B cell (primary cell): ENCODE results near the gene GLB1L2. TPM values are rescaled to one million over a fixed set of nuclear protein-coding genes. Genes with fewer than 3 reads are reported as not detected.

ENCODE experiments used
- ATAC-seq: fragments of 200-7000 bp; cut with Tn5 transposase; one replicate; pipeline ENCODE4 v1.10.0; 2021; ENCODE audit warnings: low read depth, mild to moderate bottlenecking, moderate number of reproducible peaks, moderate library complexity
- CTCF ChIA-PET: fragments of 350-600 bp; sonication (Branson Sonifier 250); formaldehyde crosslinking; loops from one replicate; lab custom pipeline; 2021; ENCODE audit warnings: antibody characterized with exemption, inconsistent platforms; lab: Charles Lee
- POLR2A ChIA-PET: fragments of 350-600 bp; sonication (Branson Sonifier 250); formaldehyde crosslinking; loops from one replicate; lab custom pipeline; 2021; ENCODE audit warnings: antibody characterized with exemption; lab: Charles Lee
- DNase-seq: peaks from one replicate; pipeline ENCODE4 v3.0.0; 2013
- H2AFZ ChIP-seq: 2 replicates; pipeline ENCODE4 v1.6.1; 2012; ENCODE audit warnings: mild to moderate bottlenecking, low read depth, low read length; ENCODE audit not compliant: insufficient read depth, poor library complexity, severe bottlenecking
- H3K27ac ChIP-seq, 2 donors: 1 replicate in 1 of 2; 2 replicates in 1 of 2; pipeline ENCODE4 v1.5.1; 2012 to 2013; ENCODE audit warnings: low read length in 2 of 2, mild to moderate bottlenecking in 2 of 2, moderate library complexity in 1 of 2
- H3K27me3 ChIP-seq, 4 experiments: fragments of 200-600 bp in 1 of 4; sonication (generic) in 1 of 4; replicated peaks in 1 of 4; 1 replicate in 2 of 4; 2 replicates in 2 of 4; pipeline versions ENCODE4 v1.6.1 to v1.7.0; 2013 to 2016; ENCODE audit warnings: low read length in 3 of 4, mild to moderate bottlenecking in 2 of 4, mixed read lengths in 1 of 4, moderate library complexity in 1 of 4; ENCODE audit not compliant: insufficient read depth in 4 of 4, control insufficient read depth in 3 of 4; ENCODE audit errors: control extremely low read depth in 1 of 4
- H3K36me3 ChIP-seq, 2 experiments: replicated peaks in 1 of 2; 1 replicate in 1 of 2; 2 replicates in 1 of 2; pipeline versions ENCODE4 v1.6.1 to v1.7.1; 2013; ENCODE audit warnings: low read length in 1 of 2; ENCODE audit not compliant: insufficient read depth in 2 of 2, control insufficient read depth in 1 of 2; ENCODE audit errors: control extremely low read depth in 1 of 2, extremely low read depth in 1 of 2
- H3K4me1 ChIP-seq, 2 donors: fragments of 200-600 bp in 1 of 2; sonication (generic) in 1 of 2; 1 replicate in 1 of 2; 2 replicates in 1 of 2; pipeline versions ENCODE4 v1.5.1 to v1.6.1; 2013 to 2017; ENCODE audit warnings: low read length in 2 of 2; ENCODE audit not compliant: control insufficient read depth in 2 of 2, insufficient read depth in 2 of 2
- H3K4me2 ChIP-seq: replicated peaks from 2 replicates; pipeline ENCODE3; 2012; ENCODE audit warnings: mild to moderate bottlenecking, low read depth, low read length; ENCODE audit not compliant: poor library complexity, severe bottlenecking
- H3K4me3 ChIP-seq, 5 experiments: fragments of 200-600 bp in 1 of 5; sonication (generic) in 1 of 5; 1 replicate in 3 of 5; 2 replicates in 2 of 5; pipeline versions ENCODE4 v1.5.1 to v1.7.0; 2011 to 2016; ENCODE audit warnings: low read length in 4 of 5, mild to moderate bottlenecking in 4 of 5, low read depth in 2 of 5, control low read depth in 1 of 5, moderate library complexity in 1 of 5; ENCODE audit not compliant: insufficient read depth in 1 of 5; ENCODE audit errors: control extremely low read depth in 1 of 5, extremely low read depth in 1 of 5
- H3K79me2 ChIP-seq: fragments of 200-600 bp; sonication (generic); one replicate; pipeline ENCODE4 v1.6.0; 2016; ENCODE audit warnings: low read length; ENCODE audit not compliant: control insufficient read depth, insufficient read depth
- H3K9ac ChIP-seq: fragments of 200-600 bp; sonication (generic); 2 replicates; pipeline ENCODE4 v1.6.1; 2017; ENCODE audit warnings: mild to moderate bottlenecking, low read length, moderate library complexity
- H3K9me3 ChIP-seq, 3 donors: one replicate each; pipeline versions ENCODE4 v1.6.1 to v1.7.1; 2013; ENCODE audit warnings: low read length in 2 of 3; ENCODE audit not compliant: control insufficient read depth in 2 of 3, insufficient read depth in 1 of 3; ENCODE audit errors: control extremely low read depth in 1 of 3
- H4K20me1 ChIP-seq: 2 replicates; pipeline ENCODE4 v1.6.0; 2012; ENCODE audit warnings: mild to moderate bottlenecking, low read length; ENCODE audit not compliant: insufficient read depth, control insufficient read depth, poor library complexity, severe bottlenecking
- H3K27ac Mint-ChIP-seq: one replicate; pipeline ENCODE4 v1.8.0; 2021; ENCODE audit warnings: mixed read lengths
- H3K27me3 Mint-ChIP-seq: one replicate; pipeline ENCODE4 v1.8.0; 2021; ENCODE audit warnings: mixed read lengths
- H3K4me1 Mint-ChIP-seq: one replicate; pipeline ENCODE4 v1.8.0; 2021; ENCODE audit warnings: mixed read lengths
- H3K4me3 Mint-ChIP-seq: one replicate; pipeline ENCODE4 v1.8.0; 2021; ENCODE audit warnings: mixed read lengths
- H3K9me3 Mint-ChIP-seq: one replicate; pipeline ENCODE4 v1.8.0; 2022; ENCODE audit warnings: mixed read lengths; ENCODE audit not compliant: insufficient read depth
- EZH2 ChIP-seq: IDR thresholded peaks from 2 replicates; pipeline ENCODE4 v1.6.1; 2012; ENCODE audit warnings: borderline replicate concordance, low read depth, mild to moderate bottlenecking, moderate library complexity, low read length; ENCODE audit not compliant: insufficient read depth, poor library complexity, severe bottlenecking
- WGBS: methylation state at CpG from one replicate; pipeline ENCODE4 v1.1.5; 2013; ENCODE audit warnings: missing lambda C conversion rate; ENCODE audit not compliant: insufficient coverage; 5-methylcytosine and 5-hydroxymethylcytosine counted together
- intact Hi-C: fragments of 100-400 bp; cut with micrococcal nuclease; formaldehyde crosslinking; loops from one replicate; pipeline ENCODE4 v1.10.0; 2022
- polyA plus RNA-seq: library from polyadenylated mRNA; depleted of rRNA; stranded (reverse); fragments of >200 nt; gene quantifications from 2 replicates; pipeline ENCODE4 v1.2.3, GENCODE V29; 2012
- total RNA-seq, 2 donors: library from RNA; stranded (reverse); fragments of 120-200 nt in 1 of 2; gene quantifications; 1 replicate in 1 of 2; 2 replicates in 1 of 2; pipeline versions ENCODE4 v1.2.3 to v1.2.4, GENCODE V29; 2013 to 2022
- TF ChIP-seq, protein P1 (sequence below): fragments of 200-600 bp; IDR thresholded peaks from one replicate; pipeline ENCODE4 v1.8.0; 2022; ENCODE audit warnings: antibody characterized with exemption, mild to moderate bottlenecking

The GLB1L2 gene
- total and polyA plus RNA-seq, 2 donors (not counting 1 experiment from before 2014, with no cell fraction given) = 0.31 to 0.44 TPM

GRCh38 chr11:134371436-134372185 is 39.8 kb downstream of the GLB1L2 start:
- intact Hi-C loops = no loop called here
- Histone ChIP-seq H3K27me3 (no peaks in the 10 kb centered on the region), H4K20me1 (no peaks in the 10 kb centered on the region), H3K4me3 (no peak overlapping the region), H3K27ac (no peak overlapping the region), H3K9me3 (no peaks in the 10 kb centered on the region), H2AFZ (no peak overlapping the region), H3K4me2 (no peak overlapping the region), H3K9ac (no peak overlapping the region), H3K36me3 (no peaks in the 10 kb centered on the region), H3K4me1 (no peaks in the 10 kb centered on the region), H3K79me2 (no peaks in the 10 kb centered on the region)
- no peaks in the 10 kb centered on the region for H3K9me3 Mint-ChIP-seq
- H3K27me3 Mint-ChIP-seq = no peaks in the 10 kb centered on the region
- H3K27ac Mint-ChIP-seq = no peak overlapping the region
- CTCF ChIA-PET = no interaction called here
- no peak for TF ChIP-seq EZH2
- TF ChIP-seq, protein P1, sequence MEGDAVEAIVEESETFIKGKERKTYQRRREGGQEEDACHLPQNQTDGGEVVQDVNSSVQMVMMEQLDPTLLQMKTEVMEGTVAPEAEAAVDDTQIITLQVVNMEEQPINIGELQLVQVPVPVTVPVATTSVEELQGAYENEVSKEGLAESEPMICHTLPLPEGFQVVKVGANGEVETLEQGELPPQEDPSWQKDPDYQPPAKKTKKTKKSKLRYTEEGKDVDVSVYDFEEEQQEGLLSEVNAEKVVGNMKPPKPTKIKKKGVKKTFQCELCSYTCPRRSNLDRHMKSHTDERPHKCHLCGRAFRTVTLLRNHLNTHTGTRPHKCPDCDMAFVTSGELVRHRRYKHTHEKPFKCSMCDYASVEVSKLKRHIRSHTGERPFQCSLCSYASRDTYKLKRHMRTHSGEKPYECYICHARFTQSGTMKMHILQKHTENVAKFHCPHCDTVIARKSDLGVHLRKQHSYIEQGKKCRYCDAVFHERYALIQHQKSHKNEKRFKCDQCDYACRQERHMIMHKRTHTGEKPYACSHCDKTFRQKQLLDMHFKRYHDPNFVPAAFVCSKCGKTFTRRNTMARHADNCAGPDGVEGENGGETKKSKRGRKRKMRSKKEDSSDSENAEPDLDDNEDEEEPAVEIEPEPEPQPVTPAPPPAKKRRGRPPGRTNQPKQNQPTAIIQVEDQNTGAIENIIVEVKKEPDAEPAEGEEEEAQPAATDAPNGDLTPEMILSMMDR = no peak
- no peaks in the 10 kb centered on the region for H3K4me1 Mint-ChIP-seq
- DNase-seq = no peak
- no peak overlapping the region for H3K4me3 Mint-ChIP-seq
- POLR2A ChIA-PET = no interaction called here
- no peak for ATAC-seq
- WGBS = 93% methylated on average over 22 of the region's 22 CpGs

- no peak for TF ChIP-seq EZH2
- TF ChIP-seq, protein P1 = no peak
- ChIA-PET CTCF (no interaction called here), POLR2A (no interaction called here)
- Mint-ChIP-seq H3K27me3 (peaks cover 1% of the 10 kb centered on the region), H3K4me1 (no peaks in the 10 kb centered on the region), H3K9me3 (no peaks in the 10 kb centered on the region), H3K27ac (no peak overlapping the region), H3K4me3 (no peak overlapping the region)
- no peaks in the 10 kb centered on the region for H4K20me1 ChIP-seq
- H3K9me3 ChIP-seq = no peaks in the 10 kb centered on the region
- 79% methylated on average over 9 of the region's 10 CpGs for WGBS
- intact Hi-C loops = no loop called here
- no peak overlapping the region for H2AFZ ChIP-seq
- no peaks in the 10 kb centered on the region for H3K79me2 ChIP-seq
- H3K27ac ChIP-seq = no peak overlapping the region
- no peak for DNase-seq
- H3K36me3 ChIP-seq = no peaks in the 10 kb centered on the region
- no peak overlapping the region for H3K9ac ChIP-seq
- ATAC-seq = no peak
- no peaks in the 10 kb centered on the region for H3K27me3 ChIP-seq
- H3K4me1 ChIP-seq = no peaks in the 10 kb centered on the region
- no peak overlapping the region for H3K4me3 ChIP-seq
- H3K4me2 ChIP-seq = no peak overlapping the region
Measured at GRCh38 chr11:134372536-134372935, 40.7 kb downstream of the GLB1L2 start.
